ENCODE results near the gene CCDC40.

Gene CCDC40

DNA sequence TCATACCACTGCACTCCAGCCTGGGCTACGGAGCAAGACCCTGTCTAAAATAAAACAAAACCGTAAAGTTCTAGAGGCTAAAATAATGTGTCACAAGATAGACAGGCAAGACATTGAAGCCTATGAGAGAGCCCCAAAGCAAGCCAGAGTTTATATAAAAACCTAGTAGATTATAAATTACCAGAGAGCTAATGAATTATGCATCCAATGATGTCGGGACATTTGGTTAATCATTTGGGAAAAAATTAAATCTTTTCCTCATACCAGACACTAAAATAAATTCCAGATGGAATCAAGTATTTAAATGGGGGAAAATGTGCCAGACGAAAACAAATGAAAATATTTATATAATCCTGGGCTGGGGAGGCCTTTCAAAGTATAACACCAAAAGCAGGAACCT, 24.2 kb downstream of the CCDC40 start:
- ChIA-PET POLR2A (ENCODE audit: low non-redundant PET) (no interaction called here), CTCF (interaction anchor here (0.7 kb wide), 1 partner anchor 64 kb away, joined by 3 read pairs; no protein-coding TSS in a partner anchor)
- TF ChIP-seq, protein P1, sequence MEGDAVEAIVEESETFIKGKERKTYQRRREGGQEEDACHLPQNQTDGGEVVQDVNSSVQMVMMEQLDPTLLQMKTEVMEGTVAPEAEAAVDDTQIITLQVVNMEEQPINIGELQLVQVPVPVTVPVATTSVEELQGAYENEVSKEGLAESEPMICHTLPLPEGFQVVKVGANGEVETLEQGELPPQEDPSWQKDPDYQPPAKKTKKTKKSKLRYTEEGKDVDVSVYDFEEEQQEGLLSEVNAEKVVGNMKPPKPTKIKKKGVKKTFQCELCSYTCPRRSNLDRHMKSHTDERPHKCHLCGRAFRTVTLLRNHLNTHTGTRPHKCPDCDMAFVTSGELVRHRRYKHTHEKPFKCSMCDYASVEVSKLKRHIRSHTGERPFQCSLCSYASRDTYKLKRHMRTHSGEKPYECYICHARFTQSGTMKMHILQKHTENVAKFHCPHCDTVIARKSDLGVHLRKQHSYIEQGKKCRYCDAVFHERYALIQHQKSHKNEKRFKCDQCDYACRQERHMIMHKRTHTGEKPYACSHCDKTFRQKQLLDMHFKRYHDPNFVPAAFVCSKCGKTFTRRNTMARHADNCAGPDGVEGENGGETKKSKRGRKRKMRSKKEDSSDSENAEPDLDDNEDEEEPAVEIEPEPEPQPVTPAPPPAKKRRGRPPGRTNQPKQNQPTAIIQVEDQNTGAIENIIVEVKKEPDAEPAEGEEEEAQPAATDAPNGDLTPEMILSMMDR (conservative IDR thresholded peaks at IDR 0.05; ENCODE audit: low read depth), result no peak

GRCh38 chr17:80061421-80061820, 25.0 kb downstream of the CCDC40 start:
- CTCF ChIA-PET, result no interaction called here
- POLR2A ChIA-PET (ENCODE audit: low non-redundant PET), result no interaction called here
- TF ChIP-seq, protein P1 (conservative IDR thresholded peaks at IDR 0.05; ENCODE audit: low read depth), result no peak
- no peak overlapping the region for H3K27ac ChIP-seq
- DNase-seq (ENCODE audit: low spot score), result no peak

More for the DNA sequence above, 24.2 kb downstream of the CCDC40 start:
- no peak for DNase-seq (ENCODE audit: low spot score)
- H3K27ac ChIP-seq, result no peak overlapping the region

GRCh38 chr17:80063830-80064585, 27.6 kb downstream of the CCDC40 start:
- H3K27ac ChIP-seq, result no peak overlapping the region
- CTCF ChIA-PET, result interaction anchor here (0.6 to 1.3 kb wide), 2 partner anchors 18 to 56 kb away, joined by 3 read pairs; no protein-coding TSS in a partner anchor
- DNase-seq (ENCODE audit: low spot score), result peak; percentile 62
- POLR2A ChIA-PET (ENCODE audit: low non-redundant PET), result no interaction called here
- TF ChIP-seq, protein P1 (conservative IDR thresholded peaks at IDR 0.05; ENCODE audit: low read depth), result no peak

DNA sequence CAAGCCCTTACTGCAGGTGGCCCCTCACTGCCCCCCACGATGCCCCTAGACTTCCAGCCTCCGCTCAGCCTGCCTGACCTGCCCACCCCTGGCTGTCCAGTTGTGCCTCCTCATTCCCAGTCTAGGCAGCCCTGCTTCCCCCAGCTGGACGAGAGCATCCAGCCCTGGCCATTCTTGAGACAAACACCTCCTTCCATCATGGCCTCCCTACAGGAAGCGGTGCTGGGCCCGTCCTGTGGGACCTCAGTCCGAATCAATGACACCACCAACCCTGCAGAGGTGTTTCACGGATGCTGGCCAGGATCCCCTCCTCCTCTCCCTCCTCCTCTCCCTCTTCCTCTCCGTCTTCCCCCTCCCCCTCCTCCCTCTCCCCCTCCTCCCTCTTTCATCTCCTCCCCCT, 28.3 kb downstream of the CCDC40 start:
- ChIA-PET CTCF (interaction anchor here (1.3 kb wide), 1 partner anchor 18 kb away, joined by 3 read pairs; no protein-coding TSS in a partner anchor), POLR2A (ENCODE audit: low non-redundant PET) (no interaction called here)
- no peak overlapping the region for H3K27ac ChIP-seq
- TF ChIP-seq, protein P1 (conservative IDR thresholded peaks at IDR 0.05; ENCODE audit: low read depth), result no peak
- DNase-seq (ENCODE audit: low spot score), result no peak

DNA sequence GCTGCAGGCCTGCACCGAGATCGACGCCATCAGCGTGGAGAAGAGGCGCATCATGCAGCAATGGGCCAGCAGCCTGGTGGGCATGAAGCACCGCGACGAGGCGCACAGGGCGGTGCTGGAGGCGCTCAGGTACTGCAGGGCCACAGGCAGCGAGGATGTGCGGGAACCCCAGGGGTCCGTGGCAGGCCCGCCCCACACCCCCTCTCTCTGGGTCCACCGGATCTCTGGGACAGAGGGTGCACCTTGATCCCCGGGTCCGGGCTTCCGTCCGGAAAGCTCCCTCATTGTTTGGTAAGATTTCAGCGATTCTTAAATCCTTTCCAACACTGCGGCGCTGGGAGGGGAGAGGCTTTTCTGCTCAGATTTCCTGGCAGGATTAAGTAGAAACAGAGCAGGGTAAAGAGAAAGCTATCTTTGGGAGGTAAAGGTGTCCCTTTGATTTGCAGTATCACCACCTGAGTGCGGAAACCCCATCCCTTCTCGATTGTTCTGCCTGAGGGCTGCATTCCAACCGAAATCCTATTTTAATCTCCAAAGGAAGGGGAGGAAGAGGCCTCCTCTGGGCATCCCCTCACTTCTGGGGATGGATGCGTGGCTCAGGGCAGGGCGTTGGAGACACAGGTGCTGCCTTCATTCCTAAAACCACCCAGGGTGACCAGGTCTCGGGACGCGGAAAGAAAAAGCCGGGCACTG, 29.2 kb downstream of the CCDC40 start:
- ChIA-PET POLR2A (ENCODE audit: low non-redundant PET) (no interaction called here), CTCF (no interaction called here)
- no peak for DNase-seq (ENCODE audit: low spot score)
- TF ChIP-seq, protein P1 (conservative IDR thresholded peaks at IDR 0.05; ENCODE audit: low read depth), result no peak
- no peak overlapping the region for H3K27ac ChIP-seq

GRCh38 chr17:80067393-80067986, 31.0 kb downstream of the CCDC40 start:
- no peak overlapping the region for H3K27ac ChIP-seq
- CTCF ChIA-PET, result no interaction called here
- DNase-seq (ENCODE audit: low spot score), result no peak
- TF ChIP-seq, protein P1 (conservative IDR thresholded peaks at IDR 0.05; ENCODE audit: low read depth), result no peak
- POLR2A ChIA-PET (ENCODE audit: low non-redundant PET), result no interaction called here

All from RWPE1 (cell line).